H1 (cell line): ENCODE results near the gene TMTC2. TPM values are rescaled to one million over a fixed set of nuclear protein-coding genes. Genes with fewer than 3 reads are reported as not detected.

Experiments used
- JUND ChIP-seq: IDR thresholded peaks from 2 replicates; pipeline ENCODE4 v1.6.1; 2011; ENCODE audit warnings: mild to moderate bottlenecking, improper control_type of control experiment, low read length
- POLR2AphosphoS5 ChIP-seq: IDR thresholded peaks from 2 replicates; pipeline ENCODE4 v1.6.1; 2011; ENCODE audit warnings: low read depth, low read length
- SIRT6 ChIP-seq: IDR thresholded peaks from one replicate; pipeline ENCODE4 v1.7.1; 2012; ENCODE audit warnings: low read length, inconsistent platforms
- polyA plus RNA-seq, 7 experiments: library from polyadenylated mRNA; depleted of rRNA in 3 of 7; stranded (reverse) in 5 of 7; unstranded in 2 of 7; fragments of >200 nt in 5 of 7; fragments of 200-250 nt in 2 of 7; gene quantifications; 1 replicate in 5 of 7; 2 replicates in 1 of 7; 4 replicates in 1 of 7; pipeline versions ENCODE4 v1.2.1 to v1.2.3, GENCODE V29; 2011 to 2013; ENCODE audit warnings: missing spikeins in 2 of 7, mixed read lengths in 2 of 7
- total RNA-seq: library from RNA; stranded (reverse); fragmentation: NEBNext Ultra II Directional; extraction: Animal tissue kit (Norgen Biotek cat#: 25700); gene quantifications from 2 replicates; pipeline ENCODE4 v1.2.1, GENCODE V29; 2021
- TF ChIP-seq, protein P1 (sequence below): IDR thresholded peaks from 2 replicates; pipeline ENCODE4 v1.6.1; 2011; ENCODE audit warnings: low read depth, mild to moderate bottlenecking, low read length; ENCODE audit not compliant: insufficient read depth

The TMTC2 gene
- total and polyA plus RNA-seq, 2 of the 8 experiments (the other 6 are each of a cell fraction or from before 2014, with no cell fraction given): 2.3 to 3.9 TPM

GRCh38 chr12:82696543-82696942 is 9.8 kb downstream of the TMTC2 start (continued):
- TF ChIP-seq JUND (no peak), POLR2AphosphoS5 (no peak), SIRT6 (no peak)
- TF ChIP-seq, protein P1, sequence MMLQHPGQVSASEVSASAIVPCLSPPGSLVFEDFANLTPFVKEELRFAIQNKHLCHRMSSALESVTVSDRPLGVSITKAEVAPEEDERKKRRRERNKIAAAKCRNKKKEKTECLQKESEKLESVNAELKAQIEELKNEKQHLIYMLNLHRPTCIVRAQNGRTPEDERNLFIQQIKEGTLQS: no peak
